HG03442 (cell line): Measurements from ENCODE around the gene ARPC4.
"Not testable (repeated sequence)": the region's sequence is repeated elsewhere in the genome, so short reads cannot be mapped to it uniquely, and the experiment has no call there.

Experiments used
- ATAC-seq: cut with Tn5 transposase; IDR thresholded peaks from one replicate; pipeline ENCODE4 v1.9.1; 2021; ENCODE audit warnings: mild to moderate bottlenecking, moderate library complexity; ENCODE audit not compliant: unreplicated experiment

ARPC4 gene

DNA sequence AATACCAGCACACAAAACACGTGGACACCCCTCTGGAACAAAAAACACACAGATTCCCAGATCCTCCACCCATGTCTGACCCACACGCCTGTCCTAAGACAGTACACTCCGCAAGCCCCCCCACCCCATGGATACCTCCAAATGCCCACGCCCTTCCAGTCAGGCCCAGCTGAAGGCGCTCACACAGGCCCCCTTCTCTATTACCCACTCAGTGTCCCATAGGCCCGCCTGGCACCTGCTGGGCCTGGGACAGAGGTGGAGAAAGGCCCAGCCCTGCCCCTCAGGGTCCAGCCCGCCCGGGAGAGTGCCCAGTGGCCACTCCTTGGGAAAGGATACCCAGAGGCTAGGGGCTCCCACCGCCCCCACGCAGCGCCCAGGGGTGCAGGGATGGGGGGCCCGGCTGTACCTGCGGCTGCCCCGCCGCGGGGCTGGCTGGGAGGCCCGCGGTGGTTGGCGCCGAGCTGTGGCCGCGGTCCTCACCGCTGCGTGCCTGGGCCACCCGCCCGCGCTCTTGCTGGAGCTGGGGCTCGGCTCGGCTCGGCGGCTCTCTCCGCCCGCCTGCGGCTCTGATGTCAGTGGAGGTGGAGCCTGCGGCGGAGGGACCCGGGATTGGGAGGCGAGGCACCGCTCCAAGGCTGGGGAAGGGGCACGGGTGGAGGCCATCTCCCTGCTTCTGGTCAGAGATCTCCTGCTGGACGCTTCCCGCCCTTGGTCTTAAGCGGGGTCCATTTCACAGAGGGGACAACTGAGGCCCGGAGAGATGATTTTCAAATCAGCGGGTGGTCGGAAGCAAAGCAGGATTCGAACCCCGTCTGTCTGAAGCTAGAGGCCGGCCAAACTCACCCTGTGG lies 23.2 kb upstream of the ARPC4 start, which contains the start of gene CAMK1:
TSS of gene CAMK1 (minus strand) at position 522 of the 850 bp plus-strand sequence. CDS start 2,198 bp downstream, outside the sequence.
- peak; percentile 74 for ATAC-seq

- ATAC-seq: no peak
Measured at GRCh38 chr3:9770276-9770812, 22.5 kb upstream of the ARPC4 start.

GRCh38 chr3:9771007-9771406 lies 21.9 kb upstream of the ARPC4 start:
- ATAC-seq: not testable (repeated sequence)

DNA sequence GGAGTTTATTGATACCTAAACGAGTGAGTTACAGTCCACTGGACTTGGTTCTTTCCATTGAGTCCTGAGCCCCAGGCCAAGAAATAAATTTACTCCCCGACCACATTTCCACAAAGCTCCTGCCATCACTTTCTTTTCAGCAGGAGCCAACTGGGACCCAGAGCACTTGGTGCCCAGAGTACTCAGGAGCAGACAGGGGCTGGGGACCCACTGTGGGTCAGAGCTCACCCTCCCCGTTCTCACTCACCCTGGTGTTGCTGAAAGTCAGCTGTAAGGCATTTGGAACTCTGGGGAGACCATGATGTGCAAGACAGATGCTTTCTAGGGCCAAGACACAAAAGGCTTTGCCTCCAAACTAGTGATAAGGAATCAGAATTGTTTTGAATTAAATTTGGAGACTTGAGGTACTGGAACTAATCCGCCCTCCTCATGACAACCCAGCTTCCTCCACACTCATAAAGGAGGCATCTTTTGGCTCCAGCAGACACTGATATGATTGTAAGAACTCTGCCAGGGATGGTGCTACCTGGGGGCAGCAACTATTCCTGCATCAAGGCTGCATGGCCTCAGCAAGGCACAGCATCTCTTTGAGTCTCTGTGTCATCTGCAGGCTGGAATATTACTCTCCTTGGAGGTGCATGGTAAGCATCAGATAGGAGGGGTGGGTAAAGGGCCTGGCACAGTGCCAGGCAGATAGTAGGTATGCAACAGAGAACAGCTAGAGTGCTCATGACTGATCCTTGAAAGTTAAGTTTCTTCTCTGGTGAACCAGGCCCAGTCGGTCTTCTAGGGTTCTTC lies 15.8 kb upstream of the ARPC4 start:
- no peak for ATAC-seq

GRCh38 chr3:9777694-9778021 lies 15.2 kb upstream of the ARPC4 start:
- ATAC-seq: no peak

GRCh38 chr3:9778143-9779074 lies 14.5 kb upstream of the ARPC4 start:
- ATAC-seq: no peak

- no peak for ATAC-seq
Measured at GRCh38 chr3:9779075-9779593, 13.7 kb upstream of the ARPC4 start.

DNA sequence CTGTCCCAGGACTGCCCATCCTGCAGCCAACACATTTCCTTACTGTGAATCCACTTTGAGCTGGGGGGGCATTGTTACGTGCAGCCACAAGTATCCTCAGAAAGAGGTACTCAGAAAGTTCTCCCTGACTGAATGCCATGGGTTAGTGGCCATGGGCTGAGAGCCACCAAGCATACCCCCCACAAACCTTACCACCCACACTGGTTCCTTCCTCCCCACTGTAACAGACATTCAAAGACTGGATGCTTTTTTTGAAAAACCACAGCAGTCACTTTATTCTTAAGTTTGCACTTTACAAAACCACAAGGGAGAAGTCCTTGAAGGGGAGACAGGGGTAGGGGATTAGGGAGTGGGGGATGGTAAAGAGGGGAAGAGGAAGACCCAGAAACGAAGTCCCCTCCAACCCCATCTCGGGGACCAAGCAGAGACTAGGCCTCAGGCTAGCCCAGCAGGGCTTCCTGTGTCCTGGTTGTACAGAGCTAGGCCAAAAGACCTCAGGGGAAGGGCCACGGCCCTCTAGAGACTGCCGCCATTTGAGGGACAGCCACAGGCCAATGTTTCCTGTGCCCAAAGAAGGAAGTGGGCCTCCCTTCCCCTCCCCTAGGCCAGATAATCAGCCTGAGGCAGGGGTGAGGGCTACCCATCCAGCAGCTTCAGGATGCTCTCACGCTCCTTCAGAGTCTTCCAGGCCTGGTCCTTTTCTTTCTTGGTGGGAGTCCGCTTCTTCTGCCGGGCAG lies 13.0 kb upstream of the ARPC4 start:
- ATAC-seq: peak; percentile 61

GRCh38 chr3:9780458-9780812 lies 12.4 kb upstream of the ARPC4 start:
- ATAC-seq: no peak

GRCh38 chr3:9780910-9781309 lies 12.0 kb upstream of the ARPC4 start:
- ATAC-seq: no peak

DNA sequence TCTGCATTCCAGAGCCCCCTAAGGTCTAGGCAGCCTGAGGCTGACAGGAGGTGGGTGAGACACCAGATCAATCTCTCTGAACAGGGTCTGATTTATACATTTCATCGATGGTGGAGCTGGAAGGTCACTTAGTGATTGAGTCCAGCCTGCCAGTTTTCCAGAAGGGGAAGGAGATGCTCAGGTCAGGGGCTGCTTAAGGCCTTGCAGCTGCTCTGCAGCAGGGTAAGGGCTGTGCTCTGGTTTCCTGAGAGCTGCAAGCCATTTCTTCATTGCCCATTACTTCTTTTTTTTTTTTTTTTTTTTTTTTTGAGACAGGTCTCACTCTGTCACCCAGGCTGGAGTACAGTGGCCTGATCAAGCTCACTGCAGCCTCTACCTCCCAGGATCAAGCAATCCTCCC lies 11.3 kb upstream of the ARPC4 start:
- no peak for ATAC-seq

GRCh38 chr3:9781978-9782603 lies 10.8 kb upstream of the ARPC4 start:
- ATAC-seq: no peak

GRCh38 chr3:9782770-9783169 lies 10.1 kb upstream of the ARPC4 start:
- ATAC-seq: no peak

- no peak for ATAC-seq
Measured at GRCh38 chr3:9783954-9784353, 8.9 kb upstream of the ARPC4 start.

- ATAC-seq: no peak
Measured at GRCh38 chr3:9784965-9785364, 7.9 kb upstream of the ARPC4 start.

DNA sequence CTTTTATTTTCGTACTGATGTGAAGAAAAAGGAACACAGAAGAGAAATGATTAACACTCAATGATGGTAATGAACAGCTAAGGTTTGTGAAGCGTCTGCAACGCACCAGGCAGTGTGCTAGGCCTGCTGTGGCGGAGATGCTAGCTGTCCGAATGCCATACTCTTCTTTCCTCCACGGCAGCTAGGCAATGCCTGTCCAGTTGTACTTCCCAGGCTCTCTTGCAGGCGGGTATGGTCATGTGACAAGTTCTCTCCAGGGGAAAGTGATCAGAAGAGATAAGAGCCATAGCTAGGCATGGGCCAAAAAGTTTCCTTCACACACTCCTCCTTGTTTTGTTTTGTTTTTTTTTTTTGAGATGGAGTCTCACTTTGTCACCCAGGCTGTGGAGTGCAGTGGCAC lies 7.3 kb upstream of the ARPC4 start:
- no peak for ATAC-seq

DNA sequence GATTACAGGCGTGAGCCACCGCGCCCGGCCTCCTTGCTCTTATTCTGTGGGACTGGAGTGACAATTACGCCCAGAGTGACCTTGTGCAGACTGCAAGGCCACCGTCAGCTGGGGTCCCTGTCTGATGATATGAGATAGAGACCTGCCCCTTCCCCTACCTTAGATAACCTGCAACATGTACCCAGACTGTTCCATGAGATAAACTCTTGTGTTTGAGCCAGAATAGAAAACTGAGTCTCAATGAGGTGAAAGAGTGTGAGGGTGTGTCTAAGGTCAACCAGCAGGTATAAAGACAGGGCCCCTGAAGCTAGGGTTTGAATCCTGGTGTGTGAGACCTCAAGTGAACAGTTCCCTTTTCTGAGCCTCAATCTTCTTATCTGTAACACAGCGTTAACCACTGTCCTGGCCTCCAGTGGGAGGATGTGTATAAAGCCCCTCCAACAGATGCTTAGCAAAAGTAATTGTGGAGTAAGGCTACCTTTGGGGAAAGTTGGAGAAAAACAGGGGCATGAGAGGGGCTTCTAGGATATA lies 6.6 kb upstream of the ARPC4 start:
- ATAC-seq: no peak

GRCh38 chr3:9786825-9787669 lies 5.8 kb upstream of the ARPC4 start:
- ATAC-seq: no peak
